ENCODE results near the gene ARL16.

The ARL16 gene, protein sequence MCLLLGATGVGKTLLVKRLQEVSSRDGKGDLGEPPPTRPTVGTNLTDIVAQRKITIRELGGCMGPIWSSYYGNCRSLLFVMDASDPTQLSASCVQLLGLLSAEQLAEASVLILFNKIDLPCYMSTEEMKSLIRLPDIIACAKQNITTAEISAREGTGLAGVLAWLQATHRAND

DNA sequence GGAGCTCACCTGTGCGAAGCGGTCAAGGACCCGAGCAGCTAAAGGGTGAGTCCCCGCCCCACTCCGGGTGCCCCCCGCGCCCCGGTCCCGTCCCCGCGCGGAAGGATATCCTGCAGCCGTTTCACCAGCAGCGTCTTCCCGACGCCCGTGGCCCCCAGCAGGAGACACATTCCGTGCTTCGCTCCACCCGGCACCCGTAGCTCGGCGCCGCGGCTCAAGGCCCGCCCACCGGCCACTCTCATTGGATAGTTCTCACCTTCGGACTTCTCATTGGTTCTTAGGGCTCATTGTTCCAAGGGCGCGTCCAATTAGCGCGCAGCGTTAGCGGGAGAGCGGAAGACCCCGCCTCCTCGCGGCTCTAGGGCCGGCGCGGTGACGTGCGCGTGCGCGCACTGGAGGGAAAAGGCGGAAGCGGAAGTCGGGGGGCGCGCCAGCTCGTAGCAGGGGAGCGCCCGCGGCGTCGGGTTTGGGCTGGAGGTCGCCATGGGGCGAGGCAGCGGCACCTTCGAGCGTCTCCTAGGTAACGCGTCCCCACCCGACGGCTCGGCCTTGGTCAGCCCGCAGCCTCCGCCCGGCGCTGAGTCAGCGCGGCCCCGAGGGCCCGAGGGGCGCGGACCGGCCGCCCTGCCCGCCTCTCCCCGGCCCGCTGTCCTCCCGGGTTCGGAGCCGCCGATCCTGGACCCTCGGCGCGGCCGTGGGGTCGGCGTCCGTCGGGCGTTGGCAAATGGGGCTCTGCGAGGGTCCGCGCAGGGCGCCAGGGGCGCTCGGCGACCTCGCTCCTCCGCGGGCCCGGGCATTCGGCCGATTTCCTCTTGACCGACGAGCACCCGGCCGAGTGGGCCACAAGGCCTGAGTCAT, at the start of gene ARL16, which contains the start of gene HGS:
ARL16 (minus strand) TSS at position 214 of the 858 bp plus-strand sequence; CDS start at position 170, 44 bp downstream.
HGS (plus strand) TSS at position 428 of the 858 bp plus-strand sequence; CDS start at position 484, 56 bp downstream.
- DNase-seq (ENCODE audit: low read depth in 2 of 2), result peak; percentile 92 to 96

- no peak for DNase-seq (ENCODE audit: low read depth in 2 of 2)
Observed at GRCh38 chr17:81727324-81728031, 43.9 kb upstream of the ARL16 start.

DNA sequence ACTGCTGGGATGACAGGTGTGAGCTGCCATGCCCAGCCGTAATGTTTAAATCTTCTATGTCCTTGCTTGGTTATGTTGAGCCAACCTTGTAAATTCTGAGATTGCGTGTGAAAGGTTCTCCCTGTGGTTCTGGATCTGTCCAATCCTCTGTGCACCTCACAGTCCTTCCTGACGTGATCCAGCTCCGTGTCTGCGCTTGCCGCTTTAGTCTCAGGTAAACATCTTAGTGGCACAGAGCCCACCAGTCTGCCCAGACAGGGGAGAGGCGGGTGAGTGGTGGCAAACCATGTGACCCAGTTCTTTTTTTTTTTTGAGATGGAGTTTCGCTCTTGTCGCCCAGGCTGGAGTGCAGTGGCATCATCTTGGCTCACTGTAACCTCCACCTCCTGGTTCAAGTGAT, 42.4 kb upstream of the ARL16 start:
- DNase-seq (ENCODE audit: low read depth in 2 of 2), result no peak

GRCh38 chr17:81725439-81725838, 41.8 kb upstream of the ARL16 start:
- DNase-seq (ENCODE audit: low read depth in 2 of 2), result no peak

DNA sequence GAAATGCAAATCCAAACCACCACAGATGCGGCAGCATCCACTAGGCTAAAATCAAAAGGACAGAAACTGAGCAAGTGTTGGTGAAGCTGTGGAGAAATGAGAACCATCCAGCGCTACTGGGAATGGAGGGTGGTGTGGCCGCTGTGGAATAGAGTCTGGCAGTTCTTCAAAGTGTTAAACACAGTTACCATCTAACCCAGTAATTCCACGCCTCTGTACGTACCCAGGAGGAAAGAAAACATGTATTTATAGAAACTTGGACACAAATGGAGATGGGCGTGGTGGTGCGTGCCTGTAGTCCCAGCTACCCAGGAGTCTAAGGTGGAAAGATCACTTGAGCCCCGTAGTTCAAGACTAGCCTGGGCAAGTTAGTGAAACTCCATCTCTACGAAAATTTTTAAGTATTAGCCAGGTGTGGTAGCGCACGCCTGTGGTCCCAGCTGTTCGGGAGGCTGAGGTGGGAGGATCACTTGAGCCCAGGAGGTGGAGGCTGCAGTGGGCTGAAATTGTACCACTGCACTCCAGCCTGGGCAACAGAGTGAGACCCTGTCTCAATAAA, 40.1 kb upstream of the ARL16 start:
- DNase-seq (ENCODE audit: low read depth in 2 of 2), result no peak

GRCh38 chr17:81722184-81723120, 38.9 kb upstream of the ARL16 start:
- DNase-seq (ENCODE audit: low read depth in 2 of 2), result no peak

GRCh38 chr17:81720267-81721071, 36.9 kb upstream of the ARL16 start:
- no peak for DNase-seq (ENCODE audit: low read depth in 2 of 2)

DNA sequence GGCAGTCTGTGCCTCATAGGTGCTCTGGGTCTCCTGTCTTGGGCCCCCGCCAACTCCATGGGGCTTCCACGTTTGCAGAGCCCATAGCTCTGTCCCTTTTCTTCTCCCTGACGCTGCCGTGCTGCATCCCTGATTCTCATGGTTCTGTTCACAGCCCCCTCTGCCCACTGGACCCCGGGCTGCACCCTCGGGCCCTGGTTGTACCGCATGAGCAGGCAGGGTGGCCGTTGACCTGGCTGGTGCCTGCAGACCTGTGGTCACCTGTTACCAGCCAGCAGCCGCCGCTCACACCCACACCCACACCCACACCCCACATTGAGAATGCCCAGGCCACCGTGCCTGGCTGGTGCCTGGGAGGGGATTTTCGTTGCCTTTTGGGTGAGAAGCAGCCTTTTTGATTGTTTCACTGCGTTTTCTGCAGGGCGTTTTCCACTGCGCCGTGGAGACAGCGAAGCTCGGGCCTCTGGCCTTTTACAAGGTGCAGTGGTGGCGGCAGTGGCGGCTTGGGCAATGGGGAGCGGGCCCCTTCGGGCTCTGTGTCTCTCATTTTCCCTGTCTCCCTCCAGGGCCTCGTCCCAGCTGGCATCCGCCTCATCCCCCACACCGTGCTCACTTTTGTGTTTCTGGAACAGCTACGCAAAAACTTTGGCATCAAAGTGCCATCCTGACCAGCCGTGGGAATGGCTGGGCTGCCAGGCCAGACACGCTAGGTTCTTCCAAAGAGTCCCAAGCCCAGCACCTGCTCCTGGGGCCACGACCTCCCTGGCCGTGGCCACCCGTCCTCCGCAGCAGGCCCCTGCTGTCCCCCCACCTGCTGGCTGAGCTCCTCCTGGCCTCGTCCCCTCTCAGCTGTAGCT, 36.0 kb upstream of the ARL16 start:
- DNase-seq (ENCODE audit: low read depth in 2 of 2), result no peak

- no peak for DNase-seq (ENCODE audit: low read depth in 2 of 2)
Observed at GRCh38 chr17:81717766-81718089, 34.1 kb upstream of the ARL16 start.

GRCh38 chr17:81717049-81717765, 33.6 kb upstream of the ARL16 start:
- DNase-seq (ENCODE audit: low read depth in 2 of 2), result no peak

DNA sequence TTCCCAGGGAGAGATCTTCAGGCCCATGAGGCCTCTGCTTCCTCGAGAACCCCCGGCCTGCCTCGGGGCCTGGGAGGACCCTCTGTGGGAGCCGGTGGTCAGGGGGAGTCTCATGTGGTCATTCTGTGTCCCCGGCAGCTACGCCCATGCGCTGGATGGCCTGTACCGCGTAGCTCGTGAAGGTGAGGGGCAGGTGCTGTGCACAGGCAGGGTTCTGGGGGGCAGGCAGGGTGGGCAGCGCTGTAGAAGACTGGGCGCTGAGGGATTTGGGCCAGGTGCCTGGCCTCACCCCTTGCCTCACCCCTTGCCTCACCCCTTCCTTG, 33.0 kb upstream of the ARL16 start:
- DNase-seq (ENCODE audit: low read depth in 2 of 2), result no peak

DNA sequence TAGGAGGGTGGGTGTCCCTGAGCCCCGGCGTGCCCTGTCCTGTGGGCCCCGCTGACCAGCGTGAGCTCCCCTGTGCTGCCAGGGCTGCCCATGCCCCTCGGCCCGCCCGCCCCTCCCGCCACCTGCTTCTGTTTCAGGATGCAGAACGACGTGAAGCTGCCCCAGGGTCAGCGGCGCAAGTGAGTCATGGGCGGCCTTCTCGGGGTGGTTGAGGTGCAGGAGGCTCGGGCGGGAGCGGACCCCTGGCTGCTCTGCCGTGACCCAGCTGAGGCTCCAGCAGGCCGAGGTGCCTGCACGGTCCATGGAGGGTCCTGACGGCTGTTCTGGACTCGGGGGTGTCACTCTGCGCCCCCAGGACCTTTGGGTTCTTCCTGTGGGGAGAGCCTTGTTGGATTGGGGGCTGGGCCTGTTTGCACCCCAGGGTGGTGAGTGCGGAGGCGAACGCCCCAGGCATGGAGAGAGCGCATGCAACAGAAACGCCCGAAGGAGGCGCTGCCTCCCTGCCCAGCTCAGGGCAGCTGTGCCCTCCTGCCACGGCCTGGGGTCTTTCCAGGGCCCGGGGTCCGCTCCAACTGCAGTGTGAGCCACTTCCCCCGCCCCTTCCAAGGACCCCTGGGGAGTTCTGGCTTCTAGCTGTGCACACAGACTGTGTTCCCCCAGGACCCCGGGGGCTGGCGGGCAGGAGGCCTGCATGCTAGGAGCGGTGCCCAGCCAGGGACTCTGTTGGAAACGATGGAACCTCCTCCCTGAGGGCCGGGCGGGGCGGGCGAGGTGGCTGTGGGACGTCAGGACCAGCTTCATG, 32.5 kb upstream of the ARL16 start:
- no peak for DNase-seq (ENCODE audit: low read depth in 2 of 2)

DNA sequence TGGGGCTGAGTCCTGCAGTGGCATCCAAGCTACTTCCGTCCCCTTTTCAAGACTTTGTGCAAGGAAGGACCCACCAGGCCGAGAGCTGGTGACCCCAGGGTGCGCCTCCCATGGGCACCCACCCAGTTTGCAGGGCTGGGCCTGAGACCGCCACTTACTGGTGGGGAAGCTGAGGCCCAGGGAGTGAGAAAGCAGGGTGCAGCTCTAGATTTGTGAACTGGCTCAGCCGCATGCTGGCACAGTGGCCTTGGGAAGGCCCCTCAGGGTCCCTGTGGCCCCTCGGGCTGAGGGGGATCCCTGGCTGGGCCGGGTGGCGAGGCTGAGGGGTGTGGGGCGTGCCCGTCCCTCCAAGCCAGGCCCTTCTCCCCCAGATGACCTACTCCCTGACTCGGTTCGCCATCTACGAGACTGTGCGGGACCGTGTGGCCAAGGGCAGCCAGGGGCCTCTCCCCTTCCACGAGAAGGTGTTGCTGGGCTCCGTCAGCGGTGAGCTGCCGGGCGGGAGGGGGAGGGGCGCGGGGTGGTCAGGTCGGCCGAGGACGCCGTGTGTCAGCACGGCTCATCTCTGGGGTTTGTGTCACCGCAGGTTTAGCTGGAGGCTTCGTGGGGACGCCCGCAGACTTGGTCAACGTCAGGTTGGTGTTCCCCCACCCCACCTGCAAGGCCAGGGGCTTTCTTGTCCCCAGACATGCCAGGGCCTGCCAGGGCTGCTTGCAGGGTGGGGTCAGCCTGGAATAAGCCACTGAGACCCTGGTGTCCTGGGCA, 31.7 kb upstream of the ARL16 start:
- no peak for DNase-seq (ENCODE audit: low read depth in 2 of 2)

GRCh38 chr17:81714412-81715106, 31.0 kb upstream of the ARL16 start:
- DNase-seq (ENCODE audit: low read depth in 2 of 2), result no peak

DNA sequence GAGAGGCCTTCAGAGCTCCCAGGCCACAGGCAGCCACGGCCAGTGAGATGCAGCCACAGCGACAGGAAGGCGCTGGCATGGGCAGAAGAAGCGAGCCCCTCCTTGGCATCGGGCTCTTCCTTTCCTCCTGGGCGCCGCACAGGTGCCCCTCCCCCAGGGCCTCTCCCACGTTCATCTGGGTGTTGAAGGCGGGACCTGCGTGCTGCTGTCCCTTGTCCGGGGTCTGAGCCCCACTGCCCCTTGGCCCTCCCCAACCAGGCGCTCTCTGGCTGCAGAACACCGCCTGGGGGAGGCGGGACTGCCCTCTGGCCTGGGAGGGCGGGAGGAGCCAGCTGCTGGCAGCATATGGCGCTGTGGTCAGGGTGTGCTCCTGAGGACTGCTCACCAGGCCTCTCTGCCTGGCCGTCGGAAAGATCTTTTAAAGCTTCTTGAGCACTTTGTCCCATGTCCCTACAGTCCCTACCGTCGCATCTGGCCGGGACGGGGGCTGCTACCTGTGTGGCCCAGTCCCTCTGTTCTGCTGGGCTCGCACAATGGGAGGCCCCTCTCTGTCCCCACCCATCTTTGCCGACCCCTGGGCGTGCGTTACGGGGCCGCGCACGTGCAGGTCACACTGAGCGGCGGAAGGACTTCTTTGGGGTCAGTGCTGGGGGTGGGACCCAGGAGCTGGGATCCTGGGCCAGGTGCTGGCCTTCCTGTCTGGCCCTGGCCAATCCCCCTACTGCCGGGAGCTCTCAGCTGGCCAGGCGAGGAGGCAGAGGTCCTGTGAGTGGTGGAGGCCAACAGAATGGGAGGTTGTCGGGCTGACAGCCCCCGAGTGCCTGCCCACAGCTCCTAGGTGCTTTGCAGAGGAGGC, 30.2 kb upstream of the ARL16 start:
- no peak for DNase-seq (ENCODE audit: low read depth in 2 of 2)
